SK-N-SH (cell line): ENCODE measurements around the gene RPS19. TPM values are rescaled to one million over a fixed set of nuclear protein-coding genes. Genes with fewer than 3 reads are reported as not detected.

Experiments
- CTCF ChIA-PET: fragments of 300-600, 350-600 bp; formaldehyde crosslinking; extraction: SDS; loops from one replicate; lab custom pipeline; 2021; lab: Yijun Ruan, JAX
- POLR2A ChIA-PET: fragments of 350-600 bp; sonication (Branson Sonifier 250); formaldehyde crosslinking; extraction: SDS; loops from one replicate; lab custom pipeline; 2020; ENCODE audit warnings: antibody characterized with exemption, inconsistent platforms; lab: Yijun Ruan, JAX
- DNase-seq: peaks from one replicate; pipeline ENCODE4 v3.0.0; 2012
- H2AFZ ChIP-seq: fragments of 200-600 bp; sonication (generic); 2 replicates; pipeline ENCODE4 v1.8.1; 2016; ENCODE audit warnings: antibody characterized with exemption, mild to moderate bottlenecking, low read depth
- H3F3A ChIP-seq: fragments of 200-600 bp; sonication (generic); replicated peaks from 2 replicates; pipeline ENCODE3; 2016; ENCODE audit warnings: antibody characterized with exemption, mild to moderate bottlenecking; ENCODE audit not compliant: insufficient read depth
- H3K27ac ChIP-seq, 2 experiments: fragments of 200-500 bp in 1 of 2; fragments of 200-600 bp in 1 of 2; sonication (Bioruptor generic) in 1 of 2; sonication (generic), shearing (Covaris generic) in 1 of 2; 2 replicates each; pipeline versions ENCODE4 v1.5.1 to v1.6.1; 2014 to 2016; ENCODE audit warnings: low read depth in 2 of 2, inconsistent platforms in 1 of 2, low read length in 1 of 2, mild to moderate bottlenecking in 1 of 2, mixed read lengths in 1 of 2
- H3K27me3 ChIP-seq: fragments of 200-600 bp; sonication (generic), shearing (Covaris generic); 2 replicates; pipeline ENCODE4 v1.6.1; 2016; ENCODE audit warnings: mixed run types; ENCODE audit not compliant: insufficient read depth
- H3K36me3 ChIP-seq, 2 experiments: fragments of 200-500 bp in 1 of 2; fragments of 200-600 bp in 1 of 2; sonication (Bioruptor generic) in 1 of 2; sonication (generic) in 1 of 2; replicated peaks in 1 of 2; 2 replicates each; pipeline versions ENCODE3 to v1.5.1; 2014 to 2016; ENCODE audit warnings: low read length in 1 of 2, mild to moderate bottlenecking in 1 of 2; ENCODE audit not compliant: insufficient read depth in 2 of 2, control insufficient read depth in 1 of 2
- H3K4me1 ChIP-seq, 2 experiments: fragments of 200-500 bp in 1 of 2; fragments of 200-600 bp in 1 of 2; sonication (Bioruptor generic) in 1 of 2; sonication (generic), shearing (Covaris generic) in 1 of 2; 2 replicates each; pipeline versions ENCODE4 v1.5.1 to v1.6.1; 2014 to 2016; ENCODE audit warnings: low read depth in 1 of 2, low read length in 1 of 2, mixed run types in 1 of 2; ENCODE audit not compliant: insufficient read depth in 2 of 2, control insufficient read depth in 1 of 2
- H3K4me2 ChIP-seq: fragments of 200-600 bp; sonication (generic), shearing (Covaris generic); 2 replicates; pipeline ENCODE4 v1.6.1; 2017; ENCODE audit warnings: mixed run types
- H3K4me3 ChIP-seq, 2 experiments: fragments of 200-500 bp in 1 of 2; fragments of 200-600 bp in 1 of 2; sonication (Bioruptor generic) in 1 of 2; sonication (generic), shearing (Covaris generic) in 1 of 2; 2 replicates each; pipeline versions ENCODE4 v1.5.1 to v1.8.1; 2014 to 2016; ENCODE audit warnings: low read depth in 2 of 2, inconsistent platforms in 1 of 2, low read length in 1 of 2, mild to moderate bottlenecking in 1 of 2, mixed read lengths in 1 of 2, moderate library complexity in 1 of 2
- H3K79me2 ChIP-seq: fragments of 200-600 bp; sonication (generic); 2 replicates; pipeline ENCODE4 v1.8.1; 2017; ENCODE audit warnings: mild to moderate bottlenecking; ENCODE audit not compliant: insufficient read depth
- H3K9ac ChIP-seq: fragments of 200-600 bp; sonication (generic); 2 replicates; pipeline ENCODE4 v1.6.1; 2017; ENCODE audit warnings: mixed run types
- H3K9me2 ChIP-seq: fragments of 200-600 bp; sonication (generic); 2 replicates; pipeline ENCODE4 v1.6.1; 2017; ENCODE audit warnings: mixed run types
- H3K9me3 ChIP-seq: fragments of 200-600 bp; sonication (generic); 2 replicates; pipeline ENCODE4 v1.6.1; 2017; ENCODE audit warnings: mixed run types, mild to moderate bottlenecking, moderate library complexity
- H4K20me1 ChIP-seq: fragments of 200-600 bp; sonication (generic); 2 replicates; pipeline ENCODE4 v1.6.1; 2017; ENCODE audit warnings: mild to moderate bottlenecking, mixed run types; ENCODE audit not compliant: insufficient read depth
- ELF1 ChIP-seq: IDR thresholded peaks from 2 replicates; pipeline ENCODE4 v1.4.0; 2012
- FOXM1 ChIP-seq: IDR thresholded peaks from 2 replicates; pipeline ENCODE4 v1.4.0; 2012; ENCODE audit warnings: low read depth, mild to moderate bottlenecking
- GABPA ChIP-seq: IDR thresholded peaks from 2 replicates; pipeline ENCODE4 v1.4.0; 2012; ENCODE audit warnings: low read depth, mild to moderate bottlenecking
- POLR2AphosphoS5 ChIP-seq: IDR thresholded peaks from 2 replicates; pipeline ENCODE4 v1.6.1; 2012; ENCODE audit warnings: low read depth, low read length
- RCOR1 ChIP-seq: fragments of 150-350 bp; IDR thresholded peaks from 2 replicates; pipeline ENCODE4 v1.6.1; 2017; ENCODE audit warnings: antibody characterized with exemption, low read length
- REST ChIP-seq: IDR thresholded peaks from 2 replicates; pipeline ENCODE4 v1.6.1; 2012; ENCODE audit warnings: mild to moderate bottlenecking, low read depth, low read length, moderate library complexity
- RXRA ChIP-seq: IDR thresholded peaks from 2 replicates; pipeline ENCODE4 v1.4.0; 2012; ENCODE audit warnings: low read depth, mild to moderate bottlenecking, borderline replicate concordance
- TCF12 ChIP-seq: IDR thresholded peaks from 2 replicates; pipeline ENCODE4 v1.4.0; 2012
- TEAD4 ChIP-seq: IDR thresholded peaks from 2 replicates; pipeline ENCODE4 v1.4.0; 2012; ENCODE audit warnings: mild to moderate bottlenecking, borderline replicate concordance; ENCODE audit not compliant: insufficient read depth
- USF1 ChIP-seq: IDR thresholded peaks from 2 replicates; pipeline ENCODE4 v1.4.0; 2012; ENCODE audit warnings: low read depth, borderline replicate concordance
- YY1 ChIP-seq: IDR thresholded peaks from 2 replicates; pipeline ENCODE4 v1.4.0; 2012; ENCODE audit warnings: low read depth, mild to moderate bottlenecking
- ZBTB33 ChIP-seq: IDR thresholded peaks from 2 replicates; pipeline ENCODE4 v1.4.0; 2012; ENCODE audit warnings: low read depth, borderline replicate concordance
- WGBS: methylation state at CpG from one replicate; pipeline ENCODE4 v1.1.6; 2017; ENCODE audit warnings: low lambda C conversion rate; 5-methylcytosine and 5-hydroxymethylcytosine counted together
- polyA plus RNA-seq, 3 experiments: library from polyadenylated mRNA; depleted of rRNA; stranded (reverse); fragments of >200 nt; gene quantifications; 2 replicates each; pipeline ENCODE4 v1.2.3, GENCODE V29; 2012

The RPS19 gene
- polyA plus RNA-seq, 1 of the 3 experiments (the other 2 are of a cell fraction), result 2,819 TPM

- H3F3A ChIP-seq, result peaks cover 3% of the 10 kb centered on the region
- no peaks in the 10 kb centered on the region for H3K79me2 ChIP-seq
- H3K27ac ChIP-seq, result no peak overlapping the region
- 85% methylated on average over 30 of the region's 30 CpGs for WGBS
- CTCF ChIA-PET, result interaction anchor here (0.5 to 1.3 kb wide), 4 partner anchors 8 to 31 kb away, joined by 3 to 5 read pairs (median 3); no protein-coding TSS in a partner anchor
- peaks cover 0 to 13% of the 10 kb centered on the region in 2 experiments; a peak in 1 of 4 replicates for H3K4me1 ChIP-seq
- H3K9ac ChIP-seq, result no peak overlapping the region
- H3K9me3 ChIP-seq, result no peaks in the 10 kb centered on the region
- peaks cover 20 to 53% of the 10 kb centered on the region in 2 experiments for H3K36me3 ChIP-seq
- TF ChIP-seq REST, result no peak
- TF ChIP-seq ELF1, result no peak
- TF ChIP-seq TEAD4, result no peak
- no peak for TF ChIP-seq USF1
- TF ChIP-seq FOXM1, result no peak
- TF ChIP-seq RCOR1, result no peak
- no peak for TF ChIP-seq GABPA
- TF ChIP-seq RXRA, result no peak
- no peak for TF ChIP-seq POLR2AphosphoS5
- TF ChIP-seq ZBTB33, result no peak
- TF ChIP-seq TCF12, result no peak
- no peak for TF ChIP-seq YY1
- TF ChIP-seq, all 33 proteins: peak for 0
- Histone ChIP-seq H2AFZ (no peak overlapping the region), H3K4me3 (no peak overlapping the region), H3K4me2 (no peak overlapping the region), H4K20me1 (0 out of 2 replicates have a peak, but pooled peaks cover 5% of the 10 kb centered on the region), H3K27me3 (no peaks in the 10 kb centered on the region), H3K9me2 (no peaks in the 10 kb centered on the region)
- POLR2A ChIA-PET, result no interaction called here
- no peak for DNase-seq
Measured at GRCh38 chr19:41904118-41904870, 44.2 kb downstream of the RPS19 start.
